GM18499 (cell line): Measurements from ENCODE around the gene METAP1D.
"Not testable (repeated sequence)": the region's sequence is repeated elsewhere in the genome, so short reads cannot be mapped to it uniquely, and the experiment has no call there.

ENCODE experiments used
- ATAC-seq: cut with Tn5 transposase; IDR thresholded peaks from one replicate; pipeline ENCODE4 v1.9.1; 2021; ENCODE audit warnings: moderate number of reproducible peaks; ENCODE audit not compliant: insufficient read depth, unreplicated experiment

The METAP1D gene

GRCh38 chr2:172099472-172100079 lies 99.8 kb downstream of the METAP1D start:
- ATAC-seq, result no peak

- no peak for ATAC-seq
Measured at GRCh38 chr2:172100080-172100934, 100.6 kb downstream of the METAP1D start.

GRCh38 chr2:172100935-172101820 lies 101.4 kb downstream of the METAP1D start:
- no peak for ATAC-seq

GRCh38 chr2:172101821-172102390 lies 102.2 kb downstream of the METAP1D start:
- no peak for ATAC-seq

GRCh38 chr2:172102391-172103359 lies 102.9 kb downstream of the METAP1D start, which contains the start of gene DLX2:
Gene DLX2, minus strand, starts transcription at chr2:172102900. Its CDS starts 362 bp downstream, at chr2:172102538.
- ATAC-seq, result no peak

GRCh38 chr2:172103471-172104272 lies 103.9 kb downstream of the METAP1D start:
- ATAC-seq, result no peak

- no peak for ATAC-seq
Measured at GRCh38 chr2:172105471-172106107, 105.8 kb downstream of the METAP1D start.

GRCh38 chr2:172106108-172106961 lies 106.6 kb downstream of the METAP1D start:
- ATAC-seq, result no peak

- no peak for ATAC-seq
Measured at GRCh38 chr2:172107690-172108586, 108.2 kb downstream of the METAP1D start.

GRCh38 chr2:172108587-172108930 lies 108.8 kb downstream of the METAP1D start:
- no peak for ATAC-seq

GRCh38 chr2:172109256-172109987 lies 109.7 kb downstream of the METAP1D start:
- ATAC-seq, result no peak

- ATAC-seq, result no peak
Measured at GRCh38 chr2:172109988-172110811, 110.4 kb downstream of the METAP1D start.

- ATAC-seq, result no peak
Measured at GRCh38 chr2:172113617-172114016, 113.9 kb downstream of the METAP1D start.

GRCh38 chr2:172114176-172114575 lies 114.4 kb downstream of the METAP1D start:
- ATAC-seq, result not testable (repeated sequence)

GRCh38 chr2:172114579-172114978 lies 114.8 kb downstream of the METAP1D start:
- ATAC-seq, result no peak
